HEK293T (cell line): ENCODE results near the gene AGPAT1.

Source experiments
- ARNT ChIP-seq: fragments of 450-650 bp; IDR thresholded peaks from 2 replicates; pipeline ENCODE4 v1.6.1; 2017; ENCODE audit warnings: mild to moderate bottlenecking
- BHLHE40 ChIP-seq: fragments of 450-650 bp; IDR thresholded peaks from 2 replicates; pipeline ENCODE4 v1.6.1; 2016; ENCODE audit warnings: mild to moderate bottlenecking, moderate library complexity, borderline replicate concordance
- CTBP1 ChIP-seq: fragments of 450-650 bp; IDR thresholded peaks from 2 replicates; pipeline ENCODE4 v1.6.1; 2016; ENCODE audit warnings: borderline replicate concordance
- ELF4 ChIP-seq: fragments of 450-650 bp; IDR thresholded peaks from 2 replicates; pipeline ENCODE4 v1.6.1; 2017; ENCODE audit warnings: antibody characterized with exemption
- FOXA1 ChIP-seq: fragments of 450-650 bp; IDR thresholded peaks from 2 replicates; pipeline ENCODE4 v1.6.1; 2016; ENCODE audit warnings: mild to moderate bottlenecking
- FOXM1 ChIP-seq: fragments of 450-650 bp; IDR thresholded peaks from 2 replicates; pipeline ENCODE4 v1.6.1; 2017; ENCODE audit warnings: mild to moderate bottlenecking, borderline replicate concordance
- HDGF ChIP-seq: fragments of 450-650 bp; IDR thresholded peaks from 2 replicates; pipeline ENCODE4 v1.6.1; 2017; ENCODE audit warnings: antibody characterized with exemption, borderline replicate concordance
- L3MBTL2 ChIP-seq: fragments of 450-650 bp; conservative IDR thresholded peaks from 2 replicates; pipeline ENCODE4 v1.6.1; 2016; ENCODE audit warnings: mild to moderate bottlenecking
- LEF1 ChIP-seq: fragments of 450-650 bp; IDR thresholded peaks from 2 replicates; pipeline ENCODE4 v1.6.1; 2017; ENCODE audit warnings: mild to moderate bottlenecking, borderline replicate concordance
- PKNOX1 ChIP-seq: fragments of 450-650 bp; IDR thresholded peaks from 2 replicates; pipeline ENCODE4 v1.6.1; 2016
- SP1 ChIP-seq: fragments of 450-650 bp; IDR thresholded peaks from 2 replicates; pipeline ENCODE4 v1.6.1; 2017
- SUZ12 ChIP-seq: fragments of 450-650 bp; IDR thresholded peaks from 2 replicates; pipeline ENCODE4 v1.6.1; 2016; ENCODE audit warnings: mild to moderate bottlenecking

- TF ChIP-seq HDGF = no peak
- TF ChIP-seq SUZ12 = no peak
- TF ChIP-seq SP1 = no peak
- no peak for TF ChIP-seq BHLHE40
- no peak for TF ChIP-seq FOXM1
- TF ChIP-seq LEF1 = no peak
- no peak for TF ChIP-seq ELF4
- TF ChIP-seq CTBP1 = no peak
- no peak for TF ChIP-seq FOXA1
- TF ChIP-seq ARNT = no peak
- TF ChIP-seq PKNOX1 = no peak
- TF ChIP-seq L3MBTL2 = no peak
Measured at GRCh38 chr6:32220021-32220420, 44.1 kb upstream of the AGPAT1 start.
